GM19043 (cell line): ENCODE data around the gene ANKRD52.

Source experiments
- ATAC-seq: cut with Tn5 transposase; IDR thresholded peaks from one replicate; pipeline ENCODE4 v1.9.1; 2021; ENCODE audit warnings: low read depth; ENCODE audit not compliant: unreplicated experiment

Gene ANKRD52

GRCh38 chr12:56188131-56188777 is 69.9 kb downstream of the ANKRD52 start:
- no peak for ATAC-seq
